ENCODE results near the gene PCDHGA5.
"Not testable (repeated sequence)": the region's sequence is repeated elsewhere in the genome, so short reads cannot be mapped to it uniquely, and the experiment has no call there.

The PCDHGA5 gene

DNA sequence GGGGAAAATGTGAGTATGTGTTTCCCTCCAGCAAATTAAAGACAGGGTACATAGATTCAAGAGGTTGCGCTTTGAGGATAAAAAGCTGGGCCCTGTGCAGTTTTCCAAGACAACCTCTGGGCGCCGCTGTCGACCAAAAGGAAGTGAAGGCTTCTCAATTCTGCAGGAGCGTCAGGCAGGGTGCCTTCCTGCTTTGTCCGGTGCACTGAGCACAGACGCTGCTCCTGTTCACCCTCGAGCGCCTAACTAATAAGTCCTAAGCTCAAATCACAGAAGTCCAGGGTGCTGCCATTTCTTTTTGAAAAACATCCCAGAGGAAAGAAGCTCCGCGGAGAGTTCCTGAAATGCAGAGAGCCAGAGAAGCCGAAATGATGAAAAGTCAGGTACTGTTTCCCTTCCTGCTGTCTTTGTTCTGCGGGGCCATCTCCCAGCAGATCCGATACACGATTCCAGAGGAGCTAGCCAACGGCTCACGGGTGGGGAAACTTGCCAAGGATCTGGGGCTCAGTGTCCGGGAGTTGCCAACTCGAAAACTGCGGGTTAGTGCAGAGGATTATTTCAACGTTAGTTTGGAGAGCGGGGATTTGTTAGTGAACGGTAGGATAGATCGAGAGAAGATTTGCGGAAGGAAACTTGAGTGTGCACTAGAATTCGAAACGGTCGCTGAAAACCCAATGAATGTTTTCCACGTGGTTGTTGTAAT lies 13.9 kb upstream of the PCDHGA5 start, which contains the start of gene PCDHGB1:
Gene PCDHGB1, plus strand, starts transcription at position 183 of the 703 bp plus-strand sequence. Its CDS starts 162 bp downstream, at position 345.
- DNase-seq (ENCODE audit: low read depth in 4 of 4, low spot score in 1 of 4) = no peak

DNA sequence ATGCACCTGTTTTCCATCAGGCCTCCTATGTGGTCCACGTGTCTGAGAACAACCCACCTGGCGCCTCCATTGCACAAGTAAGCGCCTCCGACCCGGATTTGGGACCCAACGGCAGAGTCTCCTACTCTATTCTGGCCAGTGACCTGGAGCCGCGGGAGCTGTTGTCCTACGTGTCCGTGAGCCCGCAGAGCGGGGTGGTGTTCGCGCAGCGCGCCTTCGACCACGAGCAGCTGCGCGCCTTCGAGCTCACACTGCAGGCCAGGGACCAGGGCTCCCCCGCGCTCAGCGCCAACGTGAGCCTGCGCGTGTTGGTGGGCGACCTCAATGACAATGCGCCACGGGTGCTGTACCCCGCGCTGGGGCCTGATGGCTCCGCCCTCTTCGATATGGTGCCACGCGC lies 12.4 kb upstream of the PCDHGA5 start:
- no peak for DNase-seq (ENCODE audit: low read depth in 4 of 4, low spot score in 1 of 4)

DNA sequence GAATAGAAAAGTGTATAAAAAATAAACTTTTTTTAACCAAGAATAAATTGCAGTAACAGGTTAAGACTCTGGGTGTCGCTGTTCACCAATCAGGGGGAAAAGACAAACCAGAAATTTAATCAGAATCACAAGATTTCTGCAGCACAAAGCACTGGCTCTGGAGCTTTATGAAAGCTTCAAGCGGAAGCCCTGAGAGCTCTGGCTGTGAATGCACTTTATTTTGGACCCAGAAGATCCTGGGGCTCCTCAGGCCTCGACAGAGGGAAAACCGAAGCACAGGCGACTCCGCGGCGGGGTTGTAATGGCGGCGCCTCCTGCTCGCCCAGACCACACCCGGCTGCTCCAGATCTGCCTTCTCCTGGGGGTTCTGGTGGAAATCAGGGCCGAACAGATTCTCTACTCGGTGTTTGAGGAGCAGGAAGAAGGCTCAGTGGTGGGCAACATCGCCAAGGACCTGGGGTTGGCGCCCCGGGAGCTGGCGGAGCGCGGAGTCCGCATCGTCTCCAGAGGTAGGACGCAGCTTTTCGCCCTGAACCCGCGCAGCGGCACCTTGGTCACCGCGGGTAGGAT lies 9.0 kb upstream of the PCDHGA5 start, which contains the start of gene PCDHGA4:
Gene PCDHGA4, plus strand, starts transcription at position 122 of the 570 bp plus-strand sequence. Its CDS starts 87 bp downstream, at position 209.
- DNase-seq (ENCODE audit: low read depth in 4 of 4, low spot score in 1 of 4) = no peak

- DNase-seq (ENCODE audit: low read depth in 4 of 4, low spot score in 1 of 4) = no peak
Observed at GRCh38 chr5:141355641-141356040, 8.3 kb upstream of the PCDHGA5 start.

- no peak for DNase-seq (ENCODE audit: low read depth in 4 of 4, low spot score in 1 of 4)
Observed at GRCh38 chr5:141356133-141356532, 7.8 kb upstream of the PCDHGA5 start.

GRCh38 chr5:141356950-141357349 lies 7.0 kb upstream of the PCDHGA5 start:
- no peak for DNase-seq (ENCODE audit: low read depth in 4 of 4, low spot score in 1 of 4)

GRCh38 chr5:141359790-141360426 lies 4.1 kb upstream of the PCDHGA5 start, which contains the start of gene PCDHGB2:
Gene PCDHGB2, plus strand, starts transcription at chr5:141359994. Its CDS starts 142 bp downstream, at chr5:141360136.
- DNase-seq (ENCODE audit: low read depth in 4 of 4, low spot score in 1 of 4) = no peak

- no peak for DNase-seq (ENCODE audit: low read depth in 4 of 4, low spot score in 1 of 4)
Observed at GRCh38 chr5:141360685-141361084, 3.3 kb upstream of the PCDHGA5 start.

DNA sequence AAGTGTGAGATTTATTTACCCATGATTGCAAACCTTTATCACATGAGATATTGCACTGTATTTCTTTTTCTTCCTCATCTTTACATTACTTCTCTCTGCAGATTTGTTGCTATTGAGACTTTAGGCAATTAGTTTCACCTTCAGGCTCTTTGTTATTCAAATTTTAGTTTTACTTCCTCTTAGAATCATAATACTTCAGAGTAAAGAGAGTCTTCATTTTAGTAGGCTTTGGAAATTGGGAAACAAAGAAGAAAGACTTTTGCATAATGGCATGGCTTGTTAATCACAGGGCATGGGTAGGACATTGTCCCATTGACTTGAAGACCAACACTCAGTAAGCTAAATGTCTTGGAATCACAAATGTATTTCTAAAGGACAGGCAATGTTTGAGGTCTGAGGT lies 1.2 kb upstream of the PCDHGA5 start:
- no peak for DNase-seq (ENCODE audit: low read depth in 4 of 4, low spot score in 1 of 4)

DNA sequence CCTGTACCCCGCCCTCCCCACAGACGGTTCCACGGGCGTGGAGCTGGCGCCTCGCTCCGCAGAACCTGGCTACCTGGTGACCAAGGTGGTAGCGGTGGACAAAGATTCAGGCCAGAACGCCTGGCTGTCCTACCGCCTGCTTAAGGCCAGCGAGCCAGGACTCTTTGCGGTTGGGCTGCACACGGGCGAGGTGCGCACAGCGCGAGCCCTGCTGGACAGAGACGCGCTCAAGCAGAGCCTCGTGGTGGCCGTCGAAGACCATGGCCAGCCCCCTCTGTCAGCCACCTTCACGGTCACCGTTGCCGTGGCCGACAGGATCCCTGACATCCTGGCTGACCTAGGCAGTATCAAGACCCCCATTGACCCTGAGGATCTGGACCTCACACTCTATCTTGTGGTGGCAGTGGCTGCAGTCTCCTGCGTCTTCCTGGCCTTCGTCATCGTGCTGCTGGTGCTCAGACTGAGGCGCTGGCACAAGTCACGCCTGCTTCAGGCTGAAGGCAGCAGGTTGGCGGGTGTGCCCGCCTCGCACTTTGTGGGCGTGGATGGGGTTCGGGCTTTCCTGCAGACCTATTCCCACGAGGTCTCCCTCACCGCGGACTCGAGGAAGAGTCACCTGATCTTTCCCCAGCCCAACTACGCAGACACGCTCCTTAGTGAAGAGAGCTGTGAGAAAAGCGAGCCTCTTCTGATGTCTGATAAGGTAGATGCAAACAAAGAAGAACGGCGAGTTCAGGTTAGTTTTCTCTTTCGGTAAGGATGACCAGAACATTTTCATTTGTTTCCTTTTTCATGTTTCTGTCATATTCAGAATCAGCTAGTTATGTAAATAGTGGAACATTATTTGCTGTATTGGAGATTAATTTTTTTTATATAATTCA lies 2.3 kb downstream of the PCDHGA5 start:
- DNase-seq (ENCODE audit: low read depth in 4 of 4, low spot score in 1 of 4) = no peak

- DNase-seq (ENCODE audit: low read depth in 4 of 4, low spot score in 1 of 4) = peak in 1 of 4 experiments; percentile 8
Observed at GRCh38 chr5:141369994-141370848, 6.3 kb downstream of the PCDHGA5 start, which contains the start of gene PCDHGB3. Gene PCDHGB3, plus strand, starts transcription at chr5:141370242. Its CDS starts 153 bp downstream, at chr5:141370395.

- no peak for DNase-seq (ENCODE audit: low read depth in 4 of 4, low spot score in 1 of 4)
Observed at GRCh38 chr5:141371572-141372475, 7.9 kb downstream of the PCDHGA5 start.

DNA sequence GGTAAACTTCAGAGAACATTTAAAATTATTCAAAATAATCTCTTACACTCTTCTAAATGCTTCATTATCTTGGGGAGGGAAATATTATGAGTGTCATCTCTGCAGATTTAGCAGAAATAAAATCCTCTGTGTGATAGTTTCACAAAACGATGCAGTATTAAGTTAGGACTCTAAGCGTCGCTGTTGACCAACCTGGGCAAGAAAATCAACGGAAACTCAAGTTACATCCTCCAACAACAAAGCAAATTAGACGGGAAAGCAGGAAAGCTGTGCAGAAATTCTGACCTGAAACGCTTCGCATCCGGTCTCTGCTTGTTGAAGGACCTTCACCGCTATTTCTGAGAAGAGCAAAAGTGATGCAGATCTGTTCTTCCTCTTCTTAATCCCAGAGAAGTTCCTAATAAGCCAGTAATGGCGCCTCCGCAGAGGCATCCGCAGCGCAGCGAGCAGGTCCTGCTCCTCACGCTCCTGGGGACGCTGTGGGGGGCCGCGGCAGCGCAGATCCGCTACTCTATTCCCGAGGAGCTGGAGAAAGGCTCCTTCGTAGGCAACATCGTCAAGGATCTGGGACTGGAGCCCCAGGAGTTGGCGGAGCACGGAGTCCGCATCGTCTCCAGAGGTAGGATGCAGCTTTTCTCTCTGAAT lies 9.8 kb downstream of the PCDHGA5 start, which contains the start of gene PCDHGA6:
Gene PCDHGA6, plus strand, starts transcription at position 219 of the 645 bp plus-strand sequence. Its CDS starts 193 bp downstream, at position 412.
- no peak for DNase-seq (ENCODE audit: low read depth in 4 of 4, low spot score in 1 of 4)

GRCh38 chr5:141374627-141375026 lies 10.7 kb downstream of the PCDHGA5 start:
- no peak for DNase-seq (ENCODE audit: low read depth in 4 of 4, low spot score in 1 of 4)

GRCh38 chr5:141375444-141376155 lies 11.6 kb downstream of the PCDHGA5 start:
- not testable (repeated sequence) for DNase-seq (ENCODE audit: low read depth in 4 of 4, low spot score in 1 of 4)

DNA sequence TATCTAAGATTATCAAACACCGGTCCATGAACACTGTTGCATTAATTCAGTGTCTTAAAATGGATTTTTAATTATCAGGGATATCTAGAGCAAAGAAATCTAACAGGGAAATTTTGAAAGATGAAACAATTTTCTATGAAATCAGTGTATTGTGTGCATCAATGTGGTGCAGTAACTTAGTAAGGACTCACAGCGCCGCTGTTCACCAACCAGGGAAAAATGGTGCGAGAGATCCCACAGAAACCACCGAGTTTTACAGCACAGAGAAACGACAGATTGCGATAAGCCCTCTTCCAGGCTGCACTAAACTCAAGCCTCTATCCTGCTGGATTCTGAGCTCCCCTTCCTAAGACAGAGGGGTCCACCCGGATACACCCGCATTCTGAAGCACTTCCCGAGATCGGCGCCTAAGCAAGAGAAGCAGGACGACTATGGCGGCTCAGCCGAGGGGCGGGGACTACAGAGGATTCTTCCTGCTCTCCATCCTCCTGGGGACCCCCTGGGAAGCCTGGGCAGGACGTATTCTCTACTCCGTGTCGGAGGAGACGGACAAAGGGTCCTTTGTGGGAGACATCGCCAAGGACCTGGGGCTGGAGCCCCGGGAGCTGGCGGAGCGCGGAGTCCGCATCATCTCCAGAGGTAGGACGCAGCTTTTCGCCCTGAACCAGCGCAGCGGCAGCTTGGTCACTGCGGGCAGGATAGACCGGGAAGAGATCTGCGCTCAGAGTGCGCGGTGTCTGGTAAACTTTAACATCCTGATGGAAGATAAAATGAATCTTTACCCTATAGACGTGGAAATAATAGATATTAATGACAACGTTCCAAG lies 18.7 kb downstream of the PCDHGA5 start, which contains the start of gene PCDHGA7:
Gene PCDHGA7, plus strand, starts transcription at position 274 of the 826 bp plus-strand sequence. Its CDS starts 158 bp downstream, at position 432.
- DNase-seq (ENCODE audit: low read depth in 4 of 4, low spot score in 1 of 4) = no peak

- no peak for DNase-seq (ENCODE audit: low read depth in 4 of 4, low spot score in 1 of 4)
Observed at GRCh38 chr5:141383345-141383744, 19.4 kb downstream of the PCDHGA5 start.

Measured in stimulated activated CD4-positive, alpha-beta T cell treated with anti-CD3 and anti-CD28 coated beads, Interleukin-1b, Interleukin-23, amount 100 ng/mL, for 24 hours (primary cell).